ENCODE data around the gene GNG4.
"Not testable (repeated sequence)": the region's sequence is repeated elsewhere in the genome, so short reads cannot be mapped to it uniquely, and the experiment has no call there.

The GNG4 gene

DNA sequence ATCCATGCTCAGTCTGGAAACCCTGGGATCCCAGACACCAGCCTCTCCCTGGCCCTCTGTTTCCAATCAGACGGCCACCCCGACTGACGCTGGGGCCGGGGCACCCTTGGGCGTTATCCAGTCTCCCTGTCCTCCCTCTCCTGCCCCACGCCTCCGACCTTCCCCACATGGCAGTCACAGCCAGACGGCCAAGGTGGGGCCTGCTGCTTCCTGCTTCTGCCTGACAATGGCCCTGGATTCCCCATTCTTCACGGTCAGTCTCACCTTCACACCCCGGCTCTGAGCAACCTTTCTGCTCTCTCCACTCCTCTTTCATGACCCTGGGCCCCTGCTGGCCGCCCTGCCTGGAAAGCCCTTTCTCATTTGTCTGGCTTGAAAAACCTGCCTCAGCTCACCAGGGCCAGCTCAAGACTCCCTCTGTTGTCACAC is 6.6 kb downstream of the GNG4 start:
- no peak for DNase-seq (ENCODE audit: low read depth)
- TF ChIP-seq, protein P1, sequence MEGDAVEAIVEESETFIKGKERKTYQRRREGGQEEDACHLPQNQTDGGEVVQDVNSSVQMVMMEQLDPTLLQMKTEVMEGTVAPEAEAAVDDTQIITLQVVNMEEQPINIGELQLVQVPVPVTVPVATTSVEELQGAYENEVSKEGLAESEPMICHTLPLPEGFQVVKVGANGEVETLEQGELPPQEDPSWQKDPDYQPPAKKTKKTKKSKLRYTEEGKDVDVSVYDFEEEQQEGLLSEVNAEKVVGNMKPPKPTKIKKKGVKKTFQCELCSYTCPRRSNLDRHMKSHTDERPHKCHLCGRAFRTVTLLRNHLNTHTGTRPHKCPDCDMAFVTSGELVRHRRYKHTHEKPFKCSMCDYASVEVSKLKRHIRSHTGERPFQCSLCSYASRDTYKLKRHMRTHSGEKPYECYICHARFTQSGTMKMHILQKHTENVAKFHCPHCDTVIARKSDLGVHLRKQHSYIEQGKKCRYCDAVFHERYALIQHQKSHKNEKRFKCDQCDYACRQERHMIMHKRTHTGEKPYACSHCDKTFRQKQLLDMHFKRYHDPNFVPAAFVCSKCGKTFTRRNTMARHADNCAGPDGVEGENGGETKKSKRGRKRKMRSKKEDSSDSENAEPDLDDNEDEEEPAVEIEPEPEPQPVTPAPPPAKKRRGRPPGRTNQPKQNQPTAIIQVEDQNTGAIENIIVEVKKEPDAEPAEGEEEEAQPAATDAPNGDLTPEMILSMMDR (conservative IDR thresholded peaks at IDR 0.05; ENCODE audit: low read depth, low read length), result no peak
- no peak overlapping the region for H3K4me3 ChIP-seq (ENCODE audit: low read depth, low read length)

DNA sequence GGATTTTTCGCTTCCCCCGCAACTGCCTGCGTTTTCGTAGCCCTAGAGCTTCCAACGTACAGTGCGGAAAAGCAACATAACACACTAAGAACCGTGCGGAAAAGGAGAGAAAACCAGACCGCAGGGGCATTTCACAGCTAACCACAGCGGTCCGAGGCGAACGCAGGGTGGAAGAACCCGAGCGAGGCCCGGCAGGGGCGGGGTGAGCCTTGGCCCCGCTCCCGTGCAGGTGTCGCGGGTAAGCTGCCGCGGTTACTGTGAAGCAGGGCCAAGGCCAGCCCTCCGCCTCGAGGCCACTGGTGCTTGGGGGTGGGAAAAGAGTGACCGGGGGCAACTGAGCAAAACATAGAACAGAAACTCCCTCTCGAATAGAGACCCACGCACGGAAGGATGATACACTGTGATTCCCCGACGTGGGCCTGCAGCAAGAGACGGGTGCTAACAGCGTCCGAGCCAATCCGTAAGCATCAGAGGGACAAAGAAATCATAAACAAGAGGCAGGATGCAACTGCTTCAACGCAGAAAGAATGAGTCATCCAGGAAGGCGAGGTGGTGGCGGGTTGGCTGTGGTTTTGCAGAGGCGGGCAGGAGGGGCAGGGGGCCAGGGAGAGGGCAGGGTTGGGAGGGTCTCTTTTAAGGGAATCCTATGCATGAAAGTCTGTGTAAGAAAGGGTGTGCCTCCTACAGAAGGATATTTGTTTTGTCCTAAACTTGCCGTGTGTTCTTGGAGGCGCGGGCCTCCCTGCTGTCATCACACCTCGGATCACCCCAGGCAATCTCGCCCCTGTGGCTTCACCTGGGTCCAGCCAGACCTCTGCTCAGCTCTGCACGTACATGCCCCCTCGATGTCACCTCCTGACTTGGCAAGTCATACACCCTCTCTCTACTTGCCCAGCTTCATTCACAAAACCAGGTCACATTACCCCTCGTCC is 7.3 kb downstream of the GNG4 start:
- H3K4me3 ChIP-seq (ENCODE audit: low read depth, low read length), result no peak overlapping the region
- TF ChIP-seq, protein P1 (conservative IDR thresholded peaks at IDR 0.05; ENCODE audit: low read depth, low read length), result no peak
- peak; percentile 71 for DNase-seq (ENCODE audit: low read depth)

- no peak for DNase-seq (ENCODE audit: low read depth)
- H3K4me3 ChIP-seq (ENCODE audit: low read depth, low read length), result no peak overlapping the region
- TF ChIP-seq, protein P1 (conservative IDR thresholded peaks at IDR 0.05; ENCODE audit: low read depth, low read length), result no peak
Observed at GRCh38 chr1:235640580-235640979, 9.0 kb downstream of the GNG4 start.

- TF ChIP-seq, protein P1 (conservative IDR thresholded peaks at IDR 0.05; ENCODE audit: low read depth, low read length), result no peak
- DNase-seq (ENCODE audit: low read depth), result no peak
Observed at GRCh38 chr1:235639226-235640205, 10.1 kb downstream of the GNG4 start.

DNA sequence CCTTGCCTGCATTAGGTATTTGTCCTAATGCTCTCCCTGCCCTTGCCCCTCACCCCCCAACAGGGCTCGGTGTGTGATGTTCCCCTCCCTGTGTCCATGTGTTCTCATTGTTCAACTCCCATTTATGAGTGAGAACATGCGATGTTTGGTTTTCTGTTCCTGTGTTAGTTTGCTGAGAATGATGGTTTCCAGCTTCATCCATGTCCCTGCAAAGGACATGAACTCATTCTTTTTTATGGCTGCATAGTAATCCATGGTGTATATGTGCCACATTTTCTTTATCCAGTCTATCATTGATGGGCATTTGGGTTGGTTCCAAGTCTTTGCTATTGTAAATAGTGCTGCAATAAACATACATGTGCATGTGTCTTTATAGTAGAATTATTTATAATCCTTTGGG is 11.0 kb downstream of the GNG4 start:
- DNase-seq (ENCODE audit: low read depth), result not testable (repeated sequence)

More at GRCh38 chr1:235639226-235640205, 10.1 kb downstream of the GNG4 start:
- no peak overlapping the region for H3K4me3 ChIP-seq (ENCODE audit: low read depth, low read length)

GRCh38 chr1:235637756-235638534 is 11.6 kb downstream of the GNG4 start:
- TF ChIP-seq, protein P1 (conservative IDR thresholded peaks at IDR 0.05; ENCODE audit: low read depth, low read length), result no peak
- H3K4me3 ChIP-seq (ENCODE audit: low read depth, low read length), result no peak overlapping the region
- no peak for DNase-seq (ENCODE audit: low read depth)

More for the DNA sequence above, 11.0 kb downstream of the GNG4 start:
- not testable (repeated sequence) for H3K4me3 ChIP-seq (ENCODE audit: low read depth, low read length)

Measured in choroid plexus epithelial cell (primary cell).